HG02798 (cell line): ENCODE measurements around the gene CLNK.

Source experiments
- ATAC-seq: cut with Tn5 transposase; IDR thresholded peaks from one replicate; pipeline ENCODE4 v1.9.1; 2021; ENCODE audit warnings: mild to moderate bottlenecking; ENCODE audit not compliant: unreplicated experiment, poor library complexity

The CLNK gene

GRCh38 chr4:10466161-10466560 is 218.4 kb downstream of the CLNK start:
- no peak for ATAC-seq

- no peak for ATAC-seq
These were observed 221.7 kb downstream of the CLNK start for GRCh38 chr4:10462876-10463275.

- no peak for ATAC-seq
These were observed 222.6 kb downstream of the CLNK start for GRCh38 chr4:10461850-10462400.

GRCh38 chr4:10461091-10461849 is 223.3 kb downstream of the CLNK start:
- peak; percentile 76 for ATAC-seq

- no peak for ATAC-seq
These were observed 224.1 kb downstream of the CLNK start for GRCh38 chr4:10460313-10461047.

- no peak for ATAC-seq
These were observed 225.3 kb downstream of the CLNK start for GRCh38 chr4:10459305-10459704.

GRCh38 chr4:10458177-10458576 is 226.4 kb downstream of the CLNK start:
- ATAC-seq: no peak

GRCh38 chr4:10457255-10457801 is 227.2 kb downstream of the CLNK start, which contains the start of gene ZNF518B:
TSS of gene ZNF518B (minus strand) at chr4:10457426. CDS start at chr4:10446328, 11,098 bp downstream.
- peak; percentile 86 for ATAC-seq

GRCh38 chr4:10456595-10457254 is 227.8 kb downstream of the CLNK start:
- ATAC-seq: peak; percentile 63

GRCh38 chr4:10456260-10456594 is 228.3 kb downstream of the CLNK start:
- ATAC-seq: no peak

GRCh38 chr4:10455133-10455532 is 229.4 kb downstream of the CLNK start:
- no peak for ATAC-seq

- no peak for ATAC-seq
These were observed 229.8 kb downstream of the CLNK start for GRCh38 chr4:10454726-10455125.

GRCh38 chr4:10454121-10454520 is 230.4 kb downstream of the CLNK start:
- ATAC-seq: no peak

- no peak for ATAC-seq
These were observed 235.6 kb downstream of the CLNK start for GRCh38 chr4:10448991-10449390.

- ATAC-seq: no peak
These were observed 241.6 kb downstream of the CLNK start for GRCh38 chr4:10442976-10443375.

GRCh38 chr4:10441512-10441911 is 243.1 kb downstream of the CLNK start:
- ATAC-seq: no peak

- ATAC-seq: no peak
These were observed 245.6 kb downstream of the CLNK start for GRCh38 chr4:10438924-10439323.

- ATAC-seq: no peak
These were observed 246.8 kb downstream of the CLNK start for GRCh38 chr4:10437735-10438134.
